ENCODE measurements around the gene VSX1. TPM values are rescaled to one million over a fixed set of nuclear protein-coding genes. Genes with fewer than 3 reads are reported as not detected.

VSX1 gene
- total and polyA plus RNA-seq, 9 donors, result 0.11 to 1.4 (median 0.75) TPM; not detected in 2

DNA sequence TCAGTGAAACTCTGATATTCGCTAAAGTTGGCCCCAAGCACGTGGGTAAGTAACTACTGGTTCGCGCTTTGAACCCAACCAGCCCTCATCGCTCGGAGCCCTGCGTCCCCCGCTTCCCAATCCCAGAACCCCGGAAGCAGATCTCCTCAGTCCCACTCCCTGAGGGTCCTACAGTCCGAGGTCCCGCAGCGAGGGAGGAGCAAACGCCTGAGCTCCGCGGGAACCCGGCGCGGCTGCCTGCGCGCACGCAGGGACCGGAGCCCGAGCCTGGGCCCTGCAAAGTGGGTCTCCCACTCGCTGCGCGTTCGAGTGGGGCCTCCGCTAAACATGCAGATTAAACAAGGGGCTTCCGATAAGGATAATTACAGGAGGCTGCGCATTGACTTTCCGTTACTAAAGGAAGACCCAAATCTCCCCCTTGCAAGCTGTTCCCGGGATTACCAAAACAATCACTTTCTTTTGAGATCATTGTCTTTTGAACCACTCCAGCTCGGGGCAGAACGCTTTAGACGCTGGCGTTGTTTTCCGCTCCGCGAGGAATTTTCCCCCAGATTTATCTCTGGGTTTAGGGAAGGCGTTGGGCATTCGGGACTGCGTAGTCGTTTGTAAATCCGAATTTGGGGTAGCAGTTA, 1.3 kb upstream of the VSX1 start:
- intact Hi-C loops (cut with DNase I), result loop anchor here in 2 of 4 donors (10.0 kb wide), 1 partner anchor 92 kb away; no protein-coding TSS in a partner anchor
- no peak overlapping the region for H3K27ac ChIP-seq
- no peak for TF ChIP-seq POLR2A (IDR thresholded peaks at IDR 0.05)
- TF ChIP-seq EP300 (IDR thresholded peaks at IDR 0.05), result no peak
- TF ChIP-seq, protein P1, sequence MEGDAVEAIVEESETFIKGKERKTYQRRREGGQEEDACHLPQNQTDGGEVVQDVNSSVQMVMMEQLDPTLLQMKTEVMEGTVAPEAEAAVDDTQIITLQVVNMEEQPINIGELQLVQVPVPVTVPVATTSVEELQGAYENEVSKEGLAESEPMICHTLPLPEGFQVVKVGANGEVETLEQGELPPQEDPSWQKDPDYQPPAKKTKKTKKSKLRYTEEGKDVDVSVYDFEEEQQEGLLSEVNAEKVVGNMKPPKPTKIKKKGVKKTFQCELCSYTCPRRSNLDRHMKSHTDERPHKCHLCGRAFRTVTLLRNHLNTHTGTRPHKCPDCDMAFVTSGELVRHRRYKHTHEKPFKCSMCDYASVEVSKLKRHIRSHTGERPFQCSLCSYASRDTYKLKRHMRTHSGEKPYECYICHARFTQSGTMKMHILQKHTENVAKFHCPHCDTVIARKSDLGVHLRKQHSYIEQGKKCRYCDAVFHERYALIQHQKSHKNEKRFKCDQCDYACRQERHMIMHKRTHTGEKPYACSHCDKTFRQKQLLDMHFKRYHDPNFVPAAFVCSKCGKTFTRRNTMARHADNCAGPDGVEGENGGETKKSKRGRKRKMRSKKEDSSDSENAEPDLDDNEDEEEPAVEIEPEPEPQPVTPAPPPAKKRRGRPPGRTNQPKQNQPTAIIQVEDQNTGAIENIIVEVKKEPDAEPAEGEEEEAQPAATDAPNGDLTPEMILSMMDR (IDR thresholded peaks at IDR 0.05), result no peak
- H3K4me1 ChIP-seq (ENCODE audit: insufficient read depth), result no peaks in the 10 kb centered on the region
- H3K9me3 ChIP-seq, result peaks cover 0 to 3% of the 10 kb centered on the region in 2 donors
- H3K4me3 ChIP-seq, result no peak overlapping the region
- H3K27me3 ChIP-seq, result no peaks in the 10 kb centered on the region
- no peaks in the 10 kb centered on the region for H3K36me3 ChIP-seq
- DNase-seq, result no peak
- WGBS, 3 donors, result 1 to 2% (median 1%) methylated on average over 43 to 44 of the region's 44 CpGs

DNA sequence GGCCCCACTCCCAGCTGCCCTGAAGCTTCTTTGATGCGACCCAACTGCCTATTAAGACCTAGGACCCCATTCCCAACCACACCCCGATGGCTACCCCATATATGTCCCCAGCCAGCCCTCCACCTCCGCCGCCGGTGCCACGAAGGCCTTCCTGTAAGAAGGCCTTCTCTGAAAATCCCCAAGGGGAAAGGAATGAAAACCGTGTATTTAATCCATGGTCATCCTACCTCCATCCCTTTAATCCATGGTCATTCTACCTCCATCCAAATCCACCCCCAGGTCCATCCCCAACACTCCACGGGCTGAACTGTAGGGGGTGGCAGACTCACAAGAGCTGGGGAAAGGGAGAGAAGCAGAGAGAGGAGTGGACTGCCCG, 545 bp upstream of the VSX1 start:
- Histone ChIP-seq H3K36me3 (no peaks in the 10 kb centered on the region), H3K27me3 (no peaks in the 10 kb centered on the region), H3K4me1 (ENCODE audit: insufficient read depth) (peaks cover 1% of the 10 kb centered on the region), H3K9me3 (peaks cover 0 to 3% of the 10 kb centered on the region in 2 donors), H3K4me3 (no peak overlapping the region), H3K27ac (no peak overlapping the region)
- 16 to 21% (median 20%) methylated on average over 9 of the region's 9 CpGs for WGBS, 3 donors
- TF ChIP-seq, protein P1 (IDR thresholded peaks at IDR 0.05), result no peak
- no peak for TF ChIP-seq POLR2A (IDR thresholded peaks at IDR 0.05)
- no peak for TF ChIP-seq EP300 (IDR thresholded peaks at IDR 0.05)
- DNase-seq, result no peak
- intact Hi-C loops (cut with DNase I), result loop anchor here in 2 of 4 donors (10.0 kb wide), 1 partner anchor 92 kb away; no protein-coding TSS in a partner anchor

DNA sequence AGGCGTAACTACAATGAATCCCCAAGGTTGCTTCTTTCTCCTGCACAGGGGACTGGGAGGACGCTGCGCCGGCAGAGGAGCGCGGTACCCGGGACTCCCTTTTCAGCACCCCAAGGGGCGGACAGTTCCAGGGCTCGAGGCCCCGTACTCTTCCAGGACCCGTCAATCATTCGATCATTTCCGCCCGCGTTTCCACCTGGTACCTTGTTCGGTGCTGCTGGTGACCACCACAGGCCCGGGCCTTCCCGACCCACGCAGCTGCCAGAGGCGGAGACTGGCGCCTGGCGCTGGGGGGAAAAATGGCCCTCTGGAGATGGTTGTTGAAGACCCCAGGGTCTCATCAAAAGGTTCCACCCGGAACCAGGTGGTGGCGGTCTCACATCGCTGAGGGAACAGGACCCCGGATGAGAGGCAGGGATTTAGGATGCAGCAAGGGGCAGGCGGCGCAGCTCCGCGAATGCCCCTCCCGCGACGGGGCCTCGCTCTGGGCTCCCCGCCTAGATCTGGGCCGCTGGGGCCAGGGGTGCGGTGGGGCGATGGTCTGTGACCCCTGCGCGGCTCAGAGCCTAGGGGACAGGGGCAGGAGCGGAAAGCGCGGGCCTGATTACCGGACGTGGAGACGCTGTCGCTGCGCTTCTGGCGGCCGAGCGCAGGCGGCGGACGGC, 744 bp downstream of the VSX1 start:
- Histone ChIP-seq H3K36me3 (no peaks in the 10 kb centered on the region), H3K4me1 (ENCODE audit: insufficient read depth) (peaks cover 1% of the 10 kb centered on the region), H3K9me3 (peaks cover 0 to 1% of the 10 kb centered on the region in 2 donors), H3K4me3 (no peak overlapping the region), H3K27ac (no peak overlapping the region), H3K27me3 (no peaks in the 10 kb centered on the region)
- WGBS, 3 donors, result 2 to 3% (median 3%) methylated on average over 38 to 54 of the region's 54 CpGs
- peak in 2 of 5 donors; percentile 46 to 61 for DNase-seq
- TF ChIP-seq POLR2A (IDR thresholded peaks at IDR 0.05) (no peak), EP300 (IDR thresholded peaks at IDR 0.05) (no peak)
- TF ChIP-seq, protein P1 (IDR thresholded peaks at IDR 0.05), result no peak
- intact Hi-C loops (cut with DNase I), result loop anchor here in 2 of 4 donors (10.0 kb wide), 1 partner anchor 94 kb away; no protein-coding TSS in a partner anchor

DNA sequence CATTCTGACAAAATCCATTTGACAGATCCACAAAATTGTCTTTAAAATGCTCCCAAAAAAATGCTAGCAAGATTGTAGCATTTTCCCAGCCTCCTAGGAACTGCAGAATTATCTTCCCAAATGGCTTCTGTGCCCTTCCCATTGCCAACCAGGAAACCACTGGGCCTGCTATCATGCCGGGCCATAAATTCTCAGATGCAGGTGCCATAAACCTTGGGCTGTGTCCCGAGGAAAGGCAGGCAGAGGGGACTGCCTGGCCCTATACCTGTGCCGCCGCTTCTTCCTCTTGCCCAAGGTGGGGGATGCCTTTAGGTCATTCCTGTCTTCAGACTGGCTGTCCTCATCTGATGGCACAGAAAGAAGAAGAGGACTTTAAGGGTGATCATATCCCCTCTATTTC, 2.8 kb downstream of the VSX1 start:
- Histone ChIP-seq H3K4me3 (no peak overlapping the region), H3K9me3 (no peaks in the 10 kb centered on the region), H3K4me1 (ENCODE audit: insufficient read depth) (peaks cover 1% of the 10 kb centered on the region), H3K27ac (no peak overlapping the region), H3K27me3 (no peaks in the 10 kb centered on the region), H3K36me3 (no peaks in the 10 kb centered on the region)
- DNase-seq, result no peak
- WGBS, 3 donors, result 60 to 67% (median 60%) methylated on average over 4 of the region's 4 CpGs
- TF ChIP-seq, protein P1 (IDR thresholded peaks at IDR 0.05), result no peak
- TF ChIP-seq EP300 (IDR thresholded peaks at IDR 0.05), result no peak
- TF ChIP-seq POLR2A (IDR thresholded peaks at IDR 0.05), result no peak
- intact Hi-C loops (cut with DNase I), result loop anchor here in 2 of 4 donors (5.0 to 10.0 kb wide), 2 partner anchors 213 to 316 kb away; partner anchors contain the start of gene ABHD12 (in 1 of the 2)

Data from ovary (tissue), 9 donors.